PC-3 (cell line): ENCODE results near the gene MAP2K5. TPM values are rescaled to one million over a fixed set of nuclear protein-coding genes. Genes with fewer than 3 reads are reported as not detected.

Experiments used
- ATAC-seq: fragments of 200-7000 bp; cut with Tn5 transposase; 2 replicates; pipeline ENCODE4 v1.9.1; 2020; ENCODE audit warnings: mild to moderate bottlenecking, moderate library complexity
- BruUV-seq: library from RNA; stranded (reverse); fragments of 400-500 nt; replicated peaks from 2 replicates; lab custom pipeline; 2021; lab: Mats Ljungman, UMichigan
- CTCF ChIA-PET: fragments of 300-600 bp; sonication (Branson Sonifier 250); formaldehyde crosslinking; loops from one replicate; lab custom pipeline; 2022; ENCODE audit warnings: antibody characterized with exemption; lab: Charles Lee
- POLR2A ChIA-PET: fragments of 300-600 bp; sonication (Branson Sonifier 250); formaldehyde crosslinking; loops from one replicate; lab custom pipeline; 2022; ENCODE audit warnings: antibody characterized with exemption; ENCODE audit not compliant: unreplicated experiment; lab: Charles Lee
- DNase-seq: peaks from one replicate; pipeline ENCODE4 v3.0.0-alpha.2; 2015
- H2AFZ ChIP-seq: fragments of 300-600 bp; sonication (generic); 2 replicates; pipeline ENCODE4 v1.6.0; 2016; ENCODE audit warnings: antibody characterized with exemption, low read length
- H3F3A ChIP-seq: fragments of 300-600 bp; sonication (generic); one replicate; pipeline ENCODE4 v1.6.0; 2017; ENCODE audit warnings: antibody characterized with exemption, low read length, control low read depth, mild to moderate bottlenecking; ENCODE audit not compliant: unreplicated experiment
- H3K27ac ChIP-seq: fragments of 300-600 bp; sonication (generic); 2 replicates; pipeline ENCODE4 v1.5.1; 2016; ENCODE audit warnings: mild to moderate bottlenecking, low read length
- H3K27me3 ChIP-seq: fragments of 300-600 bp; sonication (generic); 2 replicates; pipeline ENCODE4 v1.6.1; 2016; ENCODE audit warnings: low read length, mixed read lengths
- H3K36me3 ChIP-seq: fragments of 300-600 bp; sonication (generic); 2 replicates; pipeline ENCODE4 v1.6.1; 2016; ENCODE audit warnings: low read depth, mixed run types, low read length, mixed read lengths
- H3K4me1 ChIP-seq: fragments of 300-600 bp; sonication (generic); 2 replicates; pipeline ENCODE4 v1.5.1; 2016; ENCODE audit warnings: low read length; ENCODE audit not compliant: insufficient read depth
- H3K4me2 ChIP-seq: fragments of 300-600 bp; sonication (generic); 2 replicates; pipeline ENCODE4 v1.6.0; 2016; ENCODE audit warnings: low read length
- H3K4me3 ChIP-seq: fragments of 300-600 bp; sonication (generic); 2 replicates; pipeline ENCODE4 v1.5.1; 2016; ENCODE audit warnings: mild to moderate bottlenecking, low read length, mixed read lengths
- H3K79me2 ChIP-seq: fragments of 300-600 bp; sonication (generic); 2 replicates; pipeline ENCODE4 v1.6.1; 2017; ENCODE audit warnings: low read length, mixed read lengths
- H3K9ac ChIP-seq: fragments of 300-600 bp; sonication (generic); 2 replicates; pipeline ENCODE4 v1.6.0; 2016; ENCODE audit warnings: mild to moderate bottlenecking, low read length
- H3K9me2 ChIP-seq: fragments of 300-600 bp; sonication (generic); replicated peaks from 2 replicates; pipeline ENCODE4 v1.6.1; 2016; ENCODE audit warnings: mixed run types, low read length, mixed read lengths
- H3K9me3 ChIP-seq: fragments of 300-600 bp; sonication (generic); 2 replicates; pipeline ENCODE4 v1.6.1; 2016; ENCODE audit warnings: low read length, mixed read lengths
- H4K20me1 ChIP-seq: fragments of 300-600 bp; sonication (generic); 2 replicates; pipeline ENCODE4 v1.6.1; 2016; ENCODE audit warnings: low read length, mixed read lengths
- EZH2 ChIP-seq: fragments of 300-600 bp; sonication (generic); IDR thresholded peaks from one replicate; pipeline ENCODE4 v1.6.1; 2017; ENCODE audit warnings: antibody characterized with exemption, mild to moderate bottlenecking, low read length; ENCODE audit not compliant: unreplicated experiment
- EZH2phosphoT487 ChIP-seq: fragments of 300-600 bp; sonication (generic); IDR thresholded peaks from 2 replicates; pipeline ENCODE4 v1.6.1; 2018; ENCODE audit warnings: mild to moderate bottlenecking, antibody characterized with exemption, low read length, borderline replicate concordance
- intact Hi-C: fragments of 100-400 bp; cut with micrococcal nuclease; formaldehyde crosslinking; loops from 2 replicates; pipeline ENCODE4 v1.9.0; 2023
- total RNA-seq: library from RNA; depleted of rRNA; stranded (reverse); fragments of >200 nt; gene quantifications from 2 replicates; pipeline ENCODE4 v1.2.3, GENCODE V29; 2014
- TF ChIP-seq, protein P1 (sequence below): fragments of 300-600 bp; sonication (generic); conservative IDR thresholded peaks from 2 replicates; pipeline ENCODE4 v1.5.1; 2017; ENCODE audit warnings: antibody characterized with exemption, low read depth, mild to moderate bottlenecking, low read length

The MAP2K5 gene
- total RNA-seq, 1 experiment from 2014 or later = 5.5 TPM

DNA sequence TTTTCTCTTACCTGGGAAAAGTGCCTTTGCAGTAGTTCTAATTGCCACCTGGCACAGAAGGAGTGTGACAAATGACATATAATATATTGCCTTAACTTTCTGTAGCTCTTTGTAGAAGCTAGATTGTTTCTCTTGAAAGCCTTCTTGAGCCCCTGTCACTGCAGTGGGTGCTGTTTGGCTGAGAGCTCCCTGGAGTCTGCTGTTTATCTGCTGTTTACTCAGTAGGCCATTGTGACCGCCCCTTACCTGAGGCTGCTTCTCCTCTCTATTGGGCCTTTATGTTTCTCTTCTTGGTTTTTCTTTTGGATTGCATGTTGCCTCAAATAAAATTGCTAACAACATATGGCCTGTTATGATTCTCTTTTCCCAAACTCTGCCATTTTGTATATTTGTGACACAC, 16.7 kb downstream of the MAP2K5 start:
- Histone ChIP-seq H3K36me3 (no peaks in the 10 kb centered on the region), H4K20me1 (no peaks in the 10 kb centered on the region), H3K4me2 (no peak overlapping the region), H3K4me3 (no peak overlapping the region), H3K4me1 (no peaks in the 10 kb centered on the region), H3K27ac (no peak overlapping the region), H3K9me3 (no peaks in the 10 kb centered on the region), H3K79me2 (no peaks in the 10 kb centered on the region), H3K27me3 (no peaks in the 10 kb centered on the region), H3K9me2 (no peaks in the 10 kb centered on the region), H2AFZ (no peak overlapping the region), H3K9ac (no peak overlapping the region), H3F3A (no peaks in the 10 kb centered on the region)
- ChIA-PET POLR2A (no interaction called here), CTCF (no interaction called here)
- no peak for TF ChIP-seq EZH2
- no peak for TF ChIP-seq EZH2phosphoT487
- TF ChIP-seq, protein P1, sequence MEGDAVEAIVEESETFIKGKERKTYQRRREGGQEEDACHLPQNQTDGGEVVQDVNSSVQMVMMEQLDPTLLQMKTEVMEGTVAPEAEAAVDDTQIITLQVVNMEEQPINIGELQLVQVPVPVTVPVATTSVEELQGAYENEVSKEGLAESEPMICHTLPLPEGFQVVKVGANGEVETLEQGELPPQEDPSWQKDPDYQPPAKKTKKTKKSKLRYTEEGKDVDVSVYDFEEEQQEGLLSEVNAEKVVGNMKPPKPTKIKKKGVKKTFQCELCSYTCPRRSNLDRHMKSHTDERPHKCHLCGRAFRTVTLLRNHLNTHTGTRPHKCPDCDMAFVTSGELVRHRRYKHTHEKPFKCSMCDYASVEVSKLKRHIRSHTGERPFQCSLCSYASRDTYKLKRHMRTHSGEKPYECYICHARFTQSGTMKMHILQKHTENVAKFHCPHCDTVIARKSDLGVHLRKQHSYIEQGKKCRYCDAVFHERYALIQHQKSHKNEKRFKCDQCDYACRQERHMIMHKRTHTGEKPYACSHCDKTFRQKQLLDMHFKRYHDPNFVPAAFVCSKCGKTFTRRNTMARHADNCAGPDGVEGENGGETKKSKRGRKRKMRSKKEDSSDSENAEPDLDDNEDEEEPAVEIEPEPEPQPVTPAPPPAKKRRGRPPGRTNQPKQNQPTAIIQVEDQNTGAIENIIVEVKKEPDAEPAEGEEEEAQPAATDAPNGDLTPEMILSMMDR = no peak
- BruUV-seq = no TSS peak
- intact Hi-C loops = no loop called here
- no peak for DNase-seq
- no peak for ATAC-seq

DNA sequence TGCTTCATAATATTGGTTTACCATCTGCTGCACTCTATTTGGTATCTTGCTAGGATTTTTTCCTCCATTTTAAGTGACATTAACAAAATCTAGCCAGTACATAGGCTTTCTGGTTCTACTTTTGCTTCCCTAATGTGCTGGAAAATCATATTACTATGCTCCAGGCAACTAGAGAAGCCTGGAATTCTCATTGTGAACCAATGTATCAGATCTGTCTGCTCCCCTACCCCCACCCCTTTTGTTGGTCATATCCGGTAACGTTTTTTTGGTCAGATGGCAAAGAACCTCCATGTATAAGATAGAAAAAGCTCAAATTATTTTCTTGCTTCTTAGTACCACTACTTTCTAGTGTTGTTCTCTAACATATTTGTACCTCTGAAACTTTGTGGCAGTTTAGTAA, 17.1 kb downstream of the MAP2K5 start:
- no peaks in the 10 kb centered on the region for H3K27me3 ChIP-seq
- CTCF ChIA-PET = interaction anchor here (0.7 kb wide), 1 partner anchor 162 kb away, joined by 3 read pairs; no protein-coding TSS in a partner anchor
- intact Hi-C loops = no loop called here
- no peak overlapping the region for H3K9ac ChIP-seq
- no peaks in the 10 kb centered on the region for H3K79me2 ChIP-seq
- no peak overlapping the region for H3K4me3 ChIP-seq
- H3K36me3 ChIP-seq = no peaks in the 10 kb centered on the region
- no peaks in the 10 kb centered on the region for H4K20me1 ChIP-seq
- POLR2A ChIA-PET = no interaction called here
- H3K9me3 ChIP-seq = no peaks in the 10 kb centered on the region
- no peak for DNase-seq
- BruUV-seq = no TSS peak
- H3K27ac ChIP-seq = no peak overlapping the region
- no peak overlapping the region for H3K4me2 ChIP-seq
- H2AFZ ChIP-seq = no peak overlapping the region
- H3F3A ChIP-seq = no peaks in the 10 kb centered on the region
- ATAC-seq = no peak
- no peaks in the 10 kb centered on the region for H3K9me2 ChIP-seq
- TF ChIP-seq EZH2 = no peak
- TF ChIP-seq EZH2phosphoT487 = no peak
- TF ChIP-seq, protein P1 = no peak
- no peaks in the 10 kb centered on the region for H3K4me1 ChIP-seq

DNA sequence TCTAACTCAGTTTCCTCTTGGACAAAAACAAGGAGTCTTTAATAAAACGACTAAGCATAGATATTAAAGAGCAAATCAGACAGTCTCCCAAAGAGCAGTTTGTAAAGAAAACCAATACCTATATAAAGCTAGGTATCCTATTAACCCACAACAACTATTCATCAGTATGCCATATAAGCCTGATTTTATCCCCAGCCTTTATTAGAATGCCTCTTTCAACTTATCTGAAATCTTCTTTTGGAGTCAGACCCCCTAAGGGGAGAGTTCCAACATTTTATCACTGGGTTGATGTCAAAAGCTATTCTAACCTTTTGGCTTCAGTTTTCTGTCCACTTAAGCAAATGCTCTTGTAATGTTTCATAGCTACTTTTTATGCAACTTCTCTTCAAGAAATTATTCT, 17.8 kb downstream of the MAP2K5 start:
- no peaks in the 10 kb centered on the region for H3K9me3 ChIP-seq
- no peak overlapping the region for H3K4me3 ChIP-seq
- ChIA-PET CTCF (interaction anchor here (0.7 kb wide), 1 partner anchor 162 kb away, joined by 3 read pairs; no protein-coding TSS in a partner anchor), POLR2A (no interaction called here)
- no peaks in the 10 kb centered on the region for H3K9me2 ChIP-seq
- no peak overlapping the region for H3K27ac ChIP-seq
- no peaks in the 10 kb centered on the region for H3K79me2 ChIP-seq
- TF ChIP-seq EZH2phosphoT487 (no peak), EZH2 (no peak)
- no peak overlapping the region for H3K4me2 ChIP-seq
- no peaks in the 10 kb centered on the region for H3F3A ChIP-seq
- no peak overlapping the region for H3K9ac ChIP-seq
- intact Hi-C loops = no loop called here
- H2AFZ ChIP-seq = no peak overlapping the region
- no peaks in the 10 kb centered on the region for H3K36me3 ChIP-seq
- no peaks in the 10 kb centered on the region for H3K27me3 ChIP-seq
- no TSS peak for BruUV-seq
- no peaks in the 10 kb centered on the region for H3K4me1 ChIP-seq
- H4K20me1 ChIP-seq = no peaks in the 10 kb centered on the region
- DNase-seq = no peak
- ATAC-seq = no peak
